GM06990 (cell line): ENCODE results near the gene ARHGAP44.
A peak's percentile ranks its signal among the peaks of the same experiment; 100 is the strongest.

Experiments used
- DNase-seq: peaks from one replicate; pipeline ENCODE4 v3.0.0-alpha.2; 2011; ENCODE audit not compliant: insufficient read length; ENCODE audit errors: extremely low read depth
- H3K27me3 ChIP-seq: replicated peaks from 2 replicates; pipeline ENCODE4 v1.6.0; 2011; ENCODE audit warnings: low read length; ENCODE audit not compliant: control insufficient read depth, insufficient read depth
- H3K36me3 ChIP-seq: 2 replicates; pipeline ENCODE4 v1.5.1; 2011; ENCODE audit warnings: low read length; ENCODE audit not compliant: control insufficient read depth, insufficient read depth
- H3K4me3 ChIP-seq: replicated peaks from 2 replicates; pipeline ENCODE4 v1.5.1; 2011; ENCODE audit warnings: low read depth, mild to moderate bottlenecking, control low read depth, low read length
- CTCF ChIP-seq: IDR thresholded peaks from 2 replicates; pipeline ENCODE4 v1.5.1; 2011; ENCODE audit warnings: low read length, control low read depth, mild to moderate bottlenecking, inconsistent platforms; ENCODE audit not compliant: insufficient read depth, poor library complexity, severe bottlenecking

Gene ARHGAP44

GRCh38 chr17:12850996-12851395, 61.7 kb downstream of the ARHGAP44 start:
- DNase-seq, result no peak
- no peaks in the 10 kb centered on the region for H3K36me3 ChIP-seq
- H3K4me3 ChIP-seq, result no peak overlapping the region
- H3K27me3 ChIP-seq, result no peaks in the 10 kb centered on the region
- no peak for TF ChIP-seq CTCF

- no peaks in the 10 kb centered on the region for H3K27me3 ChIP-seq
- no peak for TF ChIP-seq CTCF
- DNase-seq, result no peak
Measured at GRCh38 chr17:12851901-12852435, 62.7 kb downstream of the ARHGAP44 start.

GRCh38 chr17:12853921-12854320, 64.6 kb downstream of the ARHGAP44 start:
- no peak overlapping the region for H3K4me3 ChIP-seq
- H3K27me3 ChIP-seq, result no peaks in the 10 kb centered on the region
- no peaks in the 10 kb centered on the region for H3K36me3 ChIP-seq
- no peak for TF ChIP-seq CTCF
- DNase-seq, result no peak

More at GRCh38 chr17:12851901-12852435, 62.7 kb downstream of the ARHGAP44 start:
- Histone ChIP-seq H3K4me3 (no peak overlapping the region), H3K36me3 (no peaks in the 10 kb centered on the region)

GRCh38 chr17:12856416-12856815, 67.1 kb downstream of the ARHGAP44 start:
- TF ChIP-seq CTCF, result no peak
- H3K4me3 ChIP-seq, result no peak overlapping the region
- no peak for DNase-seq
- no peaks in the 10 kb centered on the region for H3K27me3 ChIP-seq
- no peaks in the 10 kb centered on the region for H3K36me3 ChIP-seq

GRCh38 chr17:12857592-12857991, 68.3 kb downstream of the ARHGAP44 start:
- Histone ChIP-seq H3K36me3 (no peaks in the 10 kb centered on the region), H3K27me3 (no peaks in the 10 kb centered on the region), H3K4me3 (no peak overlapping the region)
- TF ChIP-seq CTCF, result no peak
- no peak for DNase-seq

- Histone ChIP-seq H3K36me3 (no peaks in the 10 kb centered on the region), H3K27me3 (no peaks in the 10 kb centered on the region), H3K4me3 (no peak overlapping the region)
- peak; percentile 75 for DNase-seq
- TF ChIP-seq CTCF, result peak; percentile 3
Measured at GRCh38 chr17:12859520-12859919, 70.2 kb downstream of the ARHGAP44 start.
